HG02870 (cell line): ENCODE measurements around the gene XYLT1.

Source experiments
- ATAC-seq: cut with Tn5 transposase; IDR thresholded peaks from one replicate; pipeline ENCODE4 v1.9.1; 2021; ENCODE audit warnings: mild to moderate bottlenecking, moderate library complexity; ENCODE audit not compliant: unreplicated experiment

XYLT1 gene

GRCh38 chr16:17362183-17362582 is 108.6 kb downstream of the XYLT1 start:
- no peak for ATAC-seq

GRCh38 chr16:17360693-17361122 is 110.1 kb downstream of the XYLT1 start:
- ATAC-seq, result no peak

GRCh38 chr16:17359788-17360390 is 110.9 kb downstream of the XYLT1 start:
- ATAC-seq, result no peak

GRCh38 chr16:17358846-17359245 is 111.9 kb downstream of the XYLT1 start:
- no peak for ATAC-seq

- ATAC-seq, result no peak
Observed at GRCh38 chr16:17358355-17358754, 112.4 kb downstream of the XYLT1 start.

- no peak for ATAC-seq
Observed at GRCh38 chr16:17357307-17358062, 113.3 kb downstream of the XYLT1 start.

- ATAC-seq, result no peak
Observed at GRCh38 chr16:17356243-17356933, 114.4 kb downstream of the XYLT1 start.

- no peak for ATAC-seq
Observed at GRCh38 chr16:17354685-17355084, 116.1 kb downstream of the XYLT1 start.

GRCh38 chr16:17354141-17354601 is 116.6 kb downstream of the XYLT1 start:
- no peak for ATAC-seq

GRCh38 chr16:17353561-17353960 is 117.2 kb downstream of the XYLT1 start:
- ATAC-seq, result no peak

GRCh38 chr16:17351441-17352035 is 119.2 kb downstream of the XYLT1 start:
- ATAC-seq, result no peak

- ATAC-seq, result no peak
Observed at GRCh38 chr16:17350207-17350606, 120.6 kb downstream of the XYLT1 start.

GRCh38 chr16:17348826-17349225 is 121.9 kb downstream of the XYLT1 start:
- ATAC-seq, result no peak

- no peak for ATAC-seq
Observed at GRCh38 chr16:17348042-17348783, 122.5 kb downstream of the XYLT1 start.

- no peak for ATAC-seq
Observed at GRCh38 chr16:17347624-17348023, 123.1 kb downstream of the XYLT1 start.

- no peak for ATAC-seq
Observed at GRCh38 chr16:17346621-17347569, 123.9 kb downstream of the XYLT1 start.

- ATAC-seq, result no peak
Observed at GRCh38 chr16:17345043-17345442, 125.7 kb downstream of the XYLT1 start.

GRCh38 chr16:17343728-17344127 is 127.0 kb downstream of the XYLT1 start:
- ATAC-seq, result no peak

GRCh38 chr16:17343028-17343427 is 127.7 kb downstream of the XYLT1 start:
- no peak for ATAC-seq

- ATAC-seq, result no peak
Observed at GRCh38 chr16:17342031-17342430, 128.7 kb downstream of the XYLT1 start.
